Astrocyte of the hippocampus (primary cell): ENCODE data around the gene NKD1.
"Not testable (repeated sequence)": the region's sequence is repeated elsewhere in the genome, so short reads cannot be mapped to it uniquely, and the experiment has no call there.

Experiments used
- DNase-seq: peaks from one replicate; pipeline ENCODE4 v3.0.0; 2011; ENCODE audit warnings: low read depth, low spot score

The NKD1 gene, protein sequence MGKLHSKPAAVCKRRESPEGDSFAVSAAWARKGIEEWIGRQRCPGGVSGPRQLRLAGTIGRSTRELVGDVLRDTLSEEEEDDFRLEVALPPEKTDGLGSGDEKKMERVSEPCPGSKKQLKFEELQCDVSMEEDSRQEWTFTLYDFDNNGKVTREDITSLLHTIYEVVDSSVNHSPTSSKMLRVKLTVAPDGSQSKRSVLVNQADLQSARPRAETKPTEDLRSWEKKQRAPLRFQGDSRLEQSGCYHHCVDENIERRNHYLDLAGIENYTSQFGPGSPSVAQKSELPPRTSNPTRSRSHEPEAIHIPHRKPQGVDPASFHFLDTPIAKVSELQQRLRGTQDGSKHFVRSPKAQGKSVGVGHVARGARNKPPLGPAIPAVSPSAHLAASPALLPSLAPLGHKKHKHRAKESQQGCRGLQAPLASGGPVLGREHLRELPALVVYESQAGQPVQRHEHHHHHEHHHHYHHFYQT

GRCh38 chr16:50548125-50548908, at the start of gene NKD1:
Gene NKD1 (plus strand): TSS chr16:50548396. CDS start chr16:50548554, 158 bp downstream.
- DNase-seq: peak; percentile 85

DNA sequence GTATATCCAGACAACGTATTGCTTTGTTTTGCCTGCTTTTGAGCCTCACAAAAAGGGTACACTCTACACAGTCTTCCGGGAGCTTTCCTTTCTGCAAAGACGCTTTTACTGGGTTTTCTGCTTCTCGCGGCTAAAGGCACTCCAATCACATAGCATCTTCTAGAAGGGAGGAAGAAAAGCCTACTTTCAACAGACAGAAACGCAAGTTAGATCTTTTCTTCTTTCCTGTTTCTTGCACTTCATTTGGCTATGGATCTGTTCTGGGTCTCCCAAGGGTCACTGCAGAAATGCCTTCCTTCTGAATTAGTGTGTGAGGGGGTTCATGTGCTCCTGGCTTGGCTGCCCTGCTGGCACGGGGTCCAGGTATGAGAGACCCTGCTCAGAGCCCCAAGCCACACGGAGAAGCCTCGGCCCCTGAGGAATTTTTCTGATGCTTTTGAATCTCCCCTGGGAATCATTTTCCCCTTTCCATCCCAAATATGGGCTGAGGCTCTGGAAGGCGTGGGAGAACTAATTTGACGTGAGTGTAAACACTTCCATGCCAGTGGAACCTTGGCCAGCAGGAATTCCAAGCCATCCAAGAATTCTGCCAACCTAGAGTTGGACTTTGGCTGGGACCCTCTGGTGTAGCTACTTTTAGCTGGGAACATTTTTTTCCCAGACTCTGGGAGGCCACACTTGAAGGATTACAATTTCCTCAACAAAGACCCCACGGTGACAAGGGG, 49.6 kb upstream of the NKD1 start:
- DNase-seq: peak; percentile 12

DNA sequence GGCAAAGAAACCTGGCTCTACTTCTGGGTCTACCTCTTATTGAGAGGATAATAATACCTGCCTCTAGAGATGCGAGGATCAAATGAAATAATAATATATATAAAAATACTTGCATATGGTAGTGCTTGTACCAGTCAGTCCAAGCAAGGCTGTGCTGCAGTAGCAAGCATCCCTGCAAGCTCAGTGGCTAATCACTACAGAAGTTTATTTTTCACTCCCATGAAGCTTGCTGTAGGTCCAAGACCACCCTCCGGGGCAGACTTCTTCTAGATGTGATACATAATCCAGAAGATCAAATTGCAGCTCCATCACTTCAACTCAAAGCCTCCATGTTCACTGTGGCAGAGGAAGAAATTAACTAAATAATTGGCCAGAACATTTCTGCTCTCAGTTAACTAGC, 48.9 kb upstream of the NKD1 start:
- DNase-seq: no peak

DNA sequence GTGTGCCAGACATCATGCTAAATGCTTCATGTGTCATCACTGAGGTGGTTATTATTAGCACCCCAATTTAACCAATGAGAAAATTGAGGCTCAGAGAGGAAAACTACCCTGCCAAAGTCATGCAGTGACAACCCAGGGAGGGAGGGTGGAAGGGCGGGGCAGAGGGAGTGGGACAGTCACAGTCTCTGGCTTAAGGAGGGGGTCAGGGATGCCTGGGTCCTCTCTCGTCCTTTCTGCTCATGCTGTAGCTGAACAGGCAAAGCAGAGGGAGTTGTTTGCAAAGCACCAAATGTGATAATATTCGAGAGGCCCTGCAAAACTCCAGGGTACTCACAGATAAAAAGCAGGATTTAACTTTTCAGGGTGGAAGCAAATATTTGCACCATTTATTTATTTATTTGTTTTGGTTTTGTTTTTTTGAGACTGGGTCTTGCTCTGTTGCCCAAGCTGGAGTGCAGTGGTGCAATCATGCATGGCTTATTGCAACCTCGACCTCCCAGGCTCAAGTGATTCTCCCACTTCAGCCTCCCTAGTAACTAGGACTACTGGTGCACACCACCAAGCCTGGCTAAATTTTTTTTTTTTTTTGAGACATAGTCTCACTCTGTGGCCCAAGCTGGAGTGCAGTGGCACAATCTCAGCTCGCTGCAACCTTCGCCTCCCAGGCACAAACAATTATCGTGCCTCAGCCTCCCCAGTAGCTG, 47.9 kb upstream of the NKD1 start:
- DNase-seq: no peak

DNA sequence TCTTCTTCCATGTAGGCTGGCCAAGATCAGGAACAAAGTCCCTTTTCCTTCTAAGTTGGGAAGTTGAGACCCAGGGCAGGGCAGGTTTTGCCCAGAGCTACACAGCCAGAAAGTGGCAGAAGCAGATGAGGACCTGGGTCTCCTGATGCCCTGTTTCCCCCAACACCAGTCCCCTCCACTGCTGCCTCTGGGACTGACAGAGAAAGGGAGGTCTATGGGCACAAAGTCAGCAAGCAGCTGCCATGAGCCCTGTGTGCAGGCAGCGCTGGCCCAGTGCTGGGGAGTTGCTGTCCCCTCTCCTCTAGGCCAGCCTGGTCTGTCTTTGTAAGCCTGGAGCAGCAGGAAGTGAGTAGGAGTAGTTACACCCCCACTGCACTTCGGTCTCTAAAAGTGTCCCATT, 46.9 kb upstream of the NKD1 start:
- no peak for DNase-seq

DNA sequence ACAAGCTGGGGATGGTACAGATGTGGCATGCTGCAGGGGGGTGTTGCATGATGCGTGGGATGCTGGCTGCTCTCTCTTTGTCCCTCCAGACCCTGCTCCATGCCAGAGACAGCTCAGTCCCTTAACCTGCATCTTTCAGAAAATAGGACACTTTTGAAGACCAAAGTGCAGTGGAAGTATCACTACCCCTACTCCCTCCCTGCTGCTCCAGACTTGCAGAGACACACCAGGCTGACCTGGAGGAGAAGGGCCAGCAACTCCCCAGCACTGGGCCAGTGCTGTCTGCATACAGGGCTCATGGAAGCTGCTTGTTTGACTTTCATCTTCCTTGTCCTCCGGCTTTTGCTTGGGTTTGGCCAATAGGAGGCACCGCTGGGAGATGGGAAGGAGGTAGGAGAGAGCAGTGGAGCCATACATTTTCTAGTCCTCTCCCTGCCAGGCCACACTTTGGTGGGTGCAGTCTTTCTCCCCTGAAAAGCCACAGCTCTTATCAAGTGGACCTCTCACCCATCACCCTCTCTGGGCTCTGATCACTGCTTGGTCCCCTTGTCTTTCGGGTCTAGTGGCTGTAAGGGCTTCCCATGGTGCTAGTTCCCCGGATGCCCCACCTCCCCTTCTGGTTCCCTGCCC, 46.1 kb upstream of the NKD1 start:
- DNase-seq: no peak

- DNase-seq: no peak
Observed at GRCh38 chr16:50502616-50503011, 45.6 kb upstream of the NKD1 start.

- not testable (repeated sequence) for DNase-seq
Observed at GRCh38 chr16:50503868-50504531, 44.2 kb upstream of the NKD1 start.

GRCh38 chr16:50505115-50505514, 43.1 kb upstream of the NKD1 start:
- no peak for DNase-seq

DNA sequence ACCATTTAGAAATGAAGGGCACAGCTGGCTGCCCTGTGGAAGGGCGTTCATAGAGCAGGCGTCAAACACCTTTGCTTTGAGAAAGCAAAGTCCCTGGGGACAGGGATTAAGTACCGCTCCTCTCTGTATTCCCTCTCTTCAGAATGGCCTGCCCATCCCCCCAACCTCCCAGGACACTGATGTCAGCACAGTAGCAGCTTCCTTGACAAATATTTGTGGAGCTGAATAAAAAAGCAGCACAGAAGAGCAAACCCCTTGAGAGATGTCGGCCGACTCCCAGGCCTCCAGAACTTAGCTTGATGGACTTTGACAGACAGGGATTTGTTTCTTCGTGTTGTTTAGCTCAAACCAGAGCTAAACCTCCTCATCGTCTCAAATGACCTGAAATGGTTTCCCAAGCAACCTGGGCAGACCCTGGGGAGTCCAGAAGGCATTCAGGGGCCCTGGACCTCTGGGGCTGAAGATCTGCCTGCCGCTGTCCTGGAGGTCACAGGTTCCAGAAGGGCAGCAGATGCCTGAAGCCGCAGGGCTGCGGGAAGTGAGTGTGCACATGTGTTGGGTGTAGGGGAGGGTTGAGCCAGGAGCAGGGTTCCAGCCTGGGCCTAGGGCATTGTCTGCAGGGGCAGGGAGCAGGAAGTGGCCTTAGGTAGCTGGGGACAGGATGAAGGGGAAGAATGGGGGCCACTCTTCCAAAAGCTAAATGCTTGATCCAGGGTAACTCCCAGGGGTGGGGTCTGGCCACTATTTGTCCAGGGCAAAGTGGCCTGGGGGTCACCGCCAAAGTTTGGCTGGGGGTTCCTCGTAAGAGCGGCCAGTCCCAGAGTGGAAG, 42.3 kb upstream of the NKD1 start:
- DNase-seq: no peak

- no peak for DNase-seq
Observed at GRCh38 chr16:50506543-50506937, 41.7 kb upstream of the NKD1 start.

- no peak for DNase-seq
Observed at GRCh38 chr16:50507397-50507796, 40.8 kb upstream of the NKD1 start.

GRCh38 chr16:50509521-50510341, 38.5 kb upstream of the NKD1 start:
- DNase-seq: peak; percentile 12

DNA sequence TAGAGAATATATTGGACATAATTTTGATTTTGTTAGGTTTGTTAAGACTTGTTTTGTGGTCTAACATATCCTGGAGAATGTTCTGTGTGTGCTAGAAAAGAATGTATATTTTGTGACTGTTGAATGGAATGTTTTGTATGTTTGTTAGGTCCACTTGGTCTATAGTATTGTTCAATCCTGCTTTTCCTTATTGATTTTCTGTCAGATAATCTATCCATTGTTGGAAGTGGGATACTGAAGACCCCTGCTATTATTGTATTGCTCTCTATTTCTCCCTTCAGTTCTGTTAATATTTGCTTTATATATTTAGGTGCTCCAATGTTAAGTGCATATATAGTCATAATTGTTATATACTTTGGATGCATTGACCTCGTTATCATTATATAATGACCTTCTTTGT, 33.0 kb upstream of the NKD1 start:
- DNase-seq: no peak

GRCh38 chr16:50516401-50516800, 31.8 kb upstream of the NKD1 start:
- DNase-seq: no peak

DNA sequence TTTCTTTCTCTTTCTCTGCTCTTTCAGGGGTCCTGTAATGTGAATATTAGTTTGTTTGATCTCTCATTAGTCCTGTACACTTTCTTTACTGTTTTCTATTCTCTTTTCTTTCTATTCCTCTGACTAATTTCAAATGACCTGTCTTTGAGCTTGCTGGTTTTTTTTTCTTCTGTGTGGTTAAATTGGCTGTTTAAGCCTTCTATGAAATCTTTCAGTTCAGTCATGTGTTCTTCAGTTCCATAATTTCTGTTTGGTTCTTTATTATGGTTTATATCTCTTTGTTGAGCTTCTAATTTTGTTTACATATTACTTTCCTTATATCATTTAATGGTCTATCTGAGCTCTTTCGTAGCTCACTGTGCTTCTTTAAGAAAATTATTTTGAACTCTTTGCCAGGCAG, 31.3 kb upstream of the NKD1 start:
- no peak for DNase-seq

GRCh38 chr16:50517450-50518252, 30.5 kb upstream of the NKD1 start:
- DNase-seq: no peak

DNA sequence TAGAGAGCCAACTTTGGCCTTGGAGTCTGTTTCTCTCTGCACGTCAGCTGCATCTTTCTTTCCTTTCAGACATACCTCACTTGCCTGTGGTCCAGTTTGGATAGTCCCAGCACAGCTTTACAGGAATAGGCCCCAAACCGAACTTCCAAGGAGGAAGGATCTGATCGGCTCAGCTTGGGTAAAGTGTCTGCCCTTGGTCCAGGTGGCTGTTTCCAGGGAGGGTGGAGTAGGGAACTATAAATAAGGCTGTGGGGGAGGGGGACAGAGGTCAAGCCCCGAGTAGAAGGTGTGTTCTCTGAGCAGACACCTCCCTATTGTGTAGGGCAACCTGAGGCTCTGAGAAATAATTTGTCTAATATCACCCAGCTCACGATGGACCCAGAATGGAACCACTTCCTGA, 29.2 kb upstream of the NKD1 start:
- DNase-seq: no peak
